SK-N-SH treated with all-trans-retinoic acid at 6 μM for 48 hours (cell line): ENCODE measurements around the gene PPIL1.

Experiments used
- ATAC-seq: fragments of 200-7000 bp; cut with Tn5 transposase; 3 replicates; pipeline ENCODE4 v1.9.1; 2020; ENCODE audit warnings: mild to moderate bottlenecking, moderate library complexity
- ARNTL ChIP-seq: fragments of 450-650 bp; formaldehyde crosslinking; IDR thresholded peaks from 2 replicates; pipeline ENCODE4 v1.5.0; 2020; ENCODE audit warnings: low read depth, mild to moderate bottlenecking, moderate library complexity, borderline replicate concordance
- BACH2 ChIP-seq: fragments of 250-450 bp; sonication (Bioruptor Pico); IDR thresholded peaks from 2 replicates; pipeline ENCODE4 v1.9.0; 2021; ENCODE audit warnings: mild to moderate bottlenecking, borderline replicate concordance
- CREB5 ChIP-seq: fragments of 250-450 bp; sonication (Bioruptor Pico); IDR thresholded peaks from 2 replicates; pipeline ENCODE4 v1.5.1; 2020; ENCODE audit warnings: low read depth, mild to moderate bottlenecking, moderate library complexity
- CSDC2 ChIP-seq: fragments of 250-450 bp; sonication (Bioruptor Pico); IDR thresholded peaks from 2 replicates; pipeline ENCODE4 v1.5.0; 2020; ENCODE audit warnings: mild to moderate bottlenecking, moderate library complexity
- CSRNP3 ChIP-seq: fragments of 250-450 bp; sonication (Bioruptor Pico); IDR thresholded peaks from 2 replicates; pipeline ENCODE4 v1.5.1; 2021; ENCODE audit warnings: mild to moderate bottlenecking, moderate library complexity
- ESRRG ChIP-seq: fragments of 250-450 bp; sonication (Bioruptor Pico); IDR thresholded peaks from 2 replicates; pipeline ENCODE4 v1.6.1; 2021; ENCODE audit warnings: mild to moderate bottlenecking
- GLIS3 ChIP-seq: fragments of 250-450 bp; sonication (Bioruptor Pico); IDR thresholded peaks from 2 replicates; pipeline ENCODE4 v1.5.0; 2020; ENCODE audit warnings: mild to moderate bottlenecking, moderate library complexity
- ISL1 ChIP-seq: fragments of 250-450 bp; sonication (Bioruptor Pico); IDR thresholded peaks from 2 replicates; pipeline ENCODE4 v2.1.2; 2022; ENCODE audit warnings: mild to moderate bottlenecking, moderate library complexity
- OSR1 ChIP-seq: fragments of 250-450 bp; sonication (Bioruptor Pico); IDR thresholded peaks from 2 replicates; pipeline ENCODE4 v1.8.0; 2022; ENCODE audit warnings: moderate library complexity, mild to moderate bottlenecking, inconsistent platforms
- PATZ1 ChIP-seq: fragments of 250-450 bp; sonication (Bioruptor Pico); IDR thresholded peaks from 2 replicates; pipeline ENCODE4 v1.8.0; 2020; ENCODE audit warnings: mild to moderate bottlenecking, moderate library complexity, borderline replicate concordance
- POU6F1 ChIP-seq: fragments of 250-450 bp; sonication (Bioruptor Pico); IDR thresholded peaks from 2 replicates; pipeline ENCODE4 v1.8.0; 2021; ENCODE audit warnings: low read depth, mild to moderate bottlenecking, moderate library complexity, borderline replicate concordance
- PPARA ChIP-seq: fragments of 250-450 bp; sonication (Bioruptor Pico); IDR thresholded peaks from 2 replicates; pipeline ENCODE4 v1.5.0; 2020; ENCODE audit warnings: mild to moderate bottlenecking, borderline replicate concordance
- RARB ChIP-seq: fragments of 250-450 bp; sonication (Bioruptor Pico); IDR thresholded peaks from 2 replicates; pipeline ENCODE4 v1.8.0; 2021; ENCODE audit warnings: mild to moderate bottlenecking, moderate library complexity
- SNAI2 ChIP-seq: fragments of 250-450 bp; sonication (Bioruptor Pico); IDR thresholded peaks from 2 replicates; pipeline ENCODE4 v1.5.0; 2020; ENCODE audit warnings: mild to moderate bottlenecking, moderate library complexity
- TCF4 ChIP-seq: fragments of 250-450 bp; sonication (Bioruptor Pico); IDR thresholded peaks from 2 replicates; pipeline ENCODE4 v1.8.0; 2021; ENCODE audit warnings: mild to moderate bottlenecking, moderate library complexity, borderline replicate concordance
- ZC3H10 ChIP-seq: fragments of 250-450 bp; sonication (Bioruptor Pico); IDR thresholded peaks from 2 replicates; pipeline ENCODE4 v1.5.1; 2021; ENCODE audit warnings: mild to moderate bottlenecking, moderate library complexity
- ZFP3 ChIP-seq: fragments of 250-450 bp; sonication (Bioruptor Pico); IDR thresholded peaks from 2 replicates; pipeline ENCODE4 v1.5.0; 2020; ENCODE audit warnings: mild to moderate bottlenecking, moderate library complexity
- ZNF8 ChIP-seq: fragments of 450-650 bp; formaldehyde crosslinking; IDR thresholded peaks from 2 replicates; pipeline ENCODE4 v1.5.0; 2020; ENCODE audit warnings: mild to moderate bottlenecking, moderate library complexity

Gene PPIL1

GRCh38 chr6:36904851-36905393 lies 30.3 kb upstream of the PPIL1 start:
- TF ChIP-seq ISL1: no peak
- TF ChIP-seq ESRRG (CRISPR knock-in tag): no peak
- no peak for TF ChIP-seq ZFP3 (CRISPR knock-in tag)
- no peak for TF ChIP-seq CSRNP3 (CRISPR knock-in tag)
- TF ChIP-seq CREB5 (CRISPR knock-in tag): no peak
- TF ChIP-seq TCF4: no peak
- ATAC-seq: no peak

- TF ChIP-seq CREB5 (CRISPR knock-in tag) (no peak), POU6F1 (no peak)
- ATAC-seq: no peak
Observed at GRCh38 chr6:36904114-36904513, 29.5 kb upstream of the PPIL1 start.

- peak; percentile 42; the same call in 1 of the 3 replicates for ATAC-seq
- TF ChIP-seq GLIS3 (CRISPR knock-in tag) (no peak), OSR1 (no peak), ARNTL (CRISPR knock-in tag) (no peak), BACH2 (no peak), TCF4 (no peak), ZFP3 (CRISPR knock-in tag) (no peak), ISL1 (no peak), CSRNP3 (CRISPR knock-in tag) (no peak), CREB5 (CRISPR knock-in tag) (no peak), CSDC2 (CRISPR knock-in tag) (no peak), PPARA (CRISPR knock-in tag) (no peak), PATZ1 (no peak), RARB (CRISPR knock-in tag) (no peak), ZNF8 (CRISPR knock-in tag) (no peak), ESRRG (CRISPR knock-in tag) (no peak), SNAI2 (CRISPR knock-in tag) (no peak), ZC3H10 (CRISPR knock-in tag) (no peak)
Observed at GRCh38 chr6:36897609-36898008, 23.0 kb upstream of the PPIL1 start.
